ENCODE results near the gene BRD3.

Gene BRD3

DNA sequence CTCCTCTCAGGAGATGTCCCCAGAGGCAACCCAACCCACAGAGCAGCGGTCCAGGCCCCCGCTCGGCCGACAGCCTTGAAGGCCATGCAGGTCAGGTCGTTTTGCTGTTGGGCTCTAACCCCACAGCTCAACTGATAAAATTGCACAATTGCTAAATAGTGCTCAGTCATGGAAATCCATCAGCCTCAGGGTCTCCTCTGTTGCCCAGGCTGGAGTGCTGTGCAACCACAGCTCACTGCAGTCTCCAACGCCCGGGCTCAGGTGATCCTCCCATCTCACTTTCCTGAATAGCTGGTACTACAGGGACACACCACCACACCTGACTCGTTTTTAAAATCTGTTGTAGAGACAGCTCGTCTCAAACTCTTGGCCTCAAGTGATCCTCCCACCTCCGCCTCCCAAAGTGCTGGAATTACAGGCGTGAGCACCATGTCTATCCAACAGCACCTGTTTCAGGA, 24.3 kb downstream of the BRD3 start:
- no peaks in the 10 kb centered on the region for H3K27me3 Mint-ChIP-seq
- DNase-seq (ENCODE audit: low spot score in 2 of 2), result no peak
- H3K4me1 Mint-ChIP-seq, result no peaks in the 10 kb centered on the region
- peaks cover 8% of the 10 kb centered on the region for H3K9me3 Mint-ChIP-seq
- ATAC-seq (ENCODE audit: low read depth), result no peak
- no peak overlapping the region for H3K27ac Mint-ChIP-seq
- H3K4me3 Mint-ChIP-seq, result no peak overlapping the region
- H3K36me3 Mint-ChIP-seq, result peaks cover 25% of the 10 kb centered on the region

GRCh38 chr9:134041649-134041962, 26.2 kb downstream of the BRD3 start:
- no peaks in the 10 kb centered on the region for H3K4me1 Mint-ChIP-seq
- H3K9me3 Mint-ChIP-seq, result peaks cover 8% of the 10 kb centered on the region
- ATAC-seq (ENCODE audit: low read depth) (no peak), DNase-seq (ENCODE audit: low spot score in 2 of 2) (no peak)
- no peaks in the 10 kb centered on the region for H3K27me3 Mint-ChIP-seq
- peaks cover 32% of the 10 kb centered on the region for H3K36me3 Mint-ChIP-seq
- no peak overlapping the region for H3K27ac Mint-ChIP-seq
- H3K4me3 Mint-ChIP-seq, result no peak overlapping the region

DNA sequence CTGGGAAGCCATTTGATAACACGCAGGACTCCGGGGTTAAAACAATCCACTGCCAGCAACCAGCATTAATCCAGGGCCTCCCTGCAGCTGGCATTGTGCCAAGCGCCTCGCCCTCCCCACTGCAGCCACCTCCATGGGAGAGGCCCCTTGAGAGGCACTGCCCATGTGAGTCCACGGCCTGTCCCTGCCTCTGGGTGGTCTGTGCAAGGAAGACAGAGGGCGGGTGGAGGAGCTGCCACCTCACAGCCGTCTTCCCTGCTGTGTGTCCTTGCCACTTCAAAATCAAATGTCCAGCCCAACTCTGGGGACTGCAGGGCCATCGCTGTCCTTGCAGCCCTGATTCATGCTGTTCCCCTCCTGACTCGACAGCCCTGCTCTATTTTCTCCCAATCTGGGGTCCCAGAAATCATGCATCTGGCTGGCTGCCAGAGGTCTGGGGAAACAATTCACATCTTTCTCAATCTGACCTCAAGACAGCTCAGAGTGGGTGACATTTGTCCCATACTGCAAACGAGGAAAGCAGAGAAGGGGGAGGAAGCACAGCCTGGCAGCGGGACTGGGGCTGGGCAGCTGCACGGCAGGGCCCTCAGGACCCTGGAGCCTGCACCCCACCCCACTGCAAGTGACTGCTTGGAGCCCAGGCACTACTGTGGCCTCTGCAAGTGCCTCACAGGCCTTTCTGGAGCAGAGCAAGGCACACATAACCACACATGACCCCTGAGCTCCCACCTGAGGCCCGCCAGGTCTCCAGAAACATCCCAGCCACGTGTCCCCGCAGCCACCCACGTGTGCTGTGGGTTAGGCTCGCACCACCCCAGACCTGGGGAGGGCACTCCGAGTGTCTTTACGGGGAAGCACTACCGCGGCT, 26.8 kb downstream of the BRD3 start:
- Mint-ChIP-seq H3K4me3 (no peak overlapping the region), H3K27ac (no peak overlapping the region), H3K4me1 (no peaks in the 10 kb centered on the region), H3K9me3 (peaks cover 8% of the 10 kb centered on the region), H3K27me3 (no peaks in the 10 kb centered on the region), H3K36me3 (peaks cover 37% of the 10 kb centered on the region)
- ATAC-seq (ENCODE audit: low read depth), result no peak
- no peak for DNase-seq (ENCODE audit: low spot score in 2 of 2)

- H3K27ac Mint-ChIP-seq, result no peak overlapping the region
- H3K9me3 Mint-ChIP-seq, result peaks cover 8% of the 10 kb centered on the region
- no peak overlapping the region for H3K4me3 Mint-ChIP-seq
- peaks cover 39% of the 10 kb centered on the region for H3K36me3 Mint-ChIP-seq
- no peaks in the 10 kb centered on the region for H3K27me3 Mint-ChIP-seq
- no peak for ATAC-seq (ENCODE audit: low read depth)
- DNase-seq (ENCODE audit: low spot score in 2 of 2), result no peak
- H3K4me1 Mint-ChIP-seq, result no peaks in the 10 kb centered on the region
These were observed 27.7 kb downstream of the BRD3 start for GRCh38 chr9:134040176-134040565.

GRCh38 chr9:134039386-134040175, 28.2 kb downstream of the BRD3 start:
- peaks cover 39% of the 10 kb centered on the region for H3K36me3 Mint-ChIP-seq
- peaks cover 8% of the 10 kb centered on the region for H3K9me3 Mint-ChIP-seq
- no peak for DNase-seq (ENCODE audit: low spot score in 2 of 2)
- no peak overlapping the region for H3K4me3 Mint-ChIP-seq
- ATAC-seq (ENCODE audit: low read depth), result no peak
- H3K27me3 Mint-ChIP-seq, result no peaks in the 10 kb centered on the region
- H3K4me1 Mint-ChIP-seq, result no peaks in the 10 kb centered on the region
- H3K27ac Mint-ChIP-seq, result peak overlapping the region; percentile 62

- Mint-ChIP-seq H3K36me3 (peaks cover 43% of the 10 kb centered on the region), H3K4me1 (no peaks in the 10 kb centered on the region), H3K9me3 (peaks cover 8% of the 10 kb centered on the region), H3K27ac (no peak overlapping the region), H3K4me3 (no peak overlapping the region), H3K27me3 (no peaks in the 10 kb centered on the region)
- DNase-seq (ENCODE audit: low spot score in 2 of 2) (no peak), ATAC-seq (ENCODE audit: low read depth) (no peak)
These were observed 30.2 kb downstream of the BRD3 start for GRCh38 chr9:134037641-134038040.

- H3K9me3 Mint-ChIP-seq, result peaks cover 8% of the 10 kb centered on the region
- DNase-seq (ENCODE audit: low spot score in 2 of 2), result no peak
- peaks cover 40% of the 10 kb centered on the region for H3K36me3 Mint-ChIP-seq
- H3K27me3 Mint-ChIP-seq, result no peaks in the 10 kb centered on the region
- no peak for ATAC-seq (ENCODE audit: low read depth)
- H3K27ac Mint-ChIP-seq, result no peak overlapping the region
- H3K4me3 Mint-ChIP-seq, result no peak overlapping the region
- H3K4me1 Mint-ChIP-seq, result no peaks in the 10 kb centered on the region
These were observed 31.7 kb downstream of the BRD3 start for GRCh38 chr9:134036130-134036529.

DNA sequence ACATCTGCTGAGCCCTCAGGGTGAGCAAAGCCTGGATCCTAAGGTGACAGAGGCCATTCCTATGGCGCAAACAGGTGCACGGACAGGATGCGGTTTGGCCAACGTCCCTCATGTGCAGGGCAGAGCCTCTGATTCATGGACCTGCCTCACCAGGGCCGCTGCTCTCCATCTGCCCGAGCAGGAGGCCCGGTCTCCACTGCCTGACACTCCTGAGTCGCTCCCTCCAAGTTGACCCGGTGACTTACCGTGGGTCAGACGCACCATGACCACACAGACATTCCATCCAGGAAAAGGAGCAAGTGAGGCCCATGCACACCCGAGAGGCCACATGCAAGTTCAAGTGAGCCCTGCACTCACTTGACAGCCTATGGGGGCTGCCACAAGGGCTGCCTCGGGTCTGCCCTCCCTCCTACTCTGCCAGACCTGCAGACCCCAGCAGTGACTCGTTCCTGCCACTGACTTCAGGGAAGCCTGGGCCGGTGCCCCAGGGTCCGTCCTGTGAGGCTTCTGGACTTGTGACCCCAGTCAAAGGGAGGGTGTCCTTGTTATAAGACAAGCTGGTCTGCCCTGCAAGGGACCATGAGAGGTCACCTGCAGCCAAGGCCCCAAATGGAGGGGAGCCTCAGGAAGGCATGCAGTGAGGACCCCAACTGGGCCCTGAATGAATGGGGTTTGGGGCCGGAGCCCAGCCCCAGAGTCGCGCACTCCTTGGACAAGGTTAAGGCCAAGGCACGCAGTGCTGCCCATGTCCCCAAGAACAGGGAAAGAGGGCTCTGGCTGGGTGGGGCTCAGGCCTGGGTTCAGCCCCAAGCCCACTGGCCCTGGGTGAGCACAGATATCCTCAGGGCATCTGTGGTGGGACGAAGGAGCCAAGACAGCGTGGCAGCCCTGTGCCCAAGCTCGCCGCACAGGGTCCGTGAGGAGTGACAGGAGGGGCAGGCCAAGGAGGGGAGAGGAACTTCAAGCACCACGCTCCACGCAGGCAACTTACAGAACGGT, 32.5 kb downstream of the BRD3 start:
- Mint-ChIP-seq H3K27me3 (no peaks in the 10 kb centered on the region), H3K36me3 (peaks cover 38% of the 10 kb centered on the region), H3K27ac (no peak overlapping the region), H3K9me3 (peaks cover 8% of the 10 kb centered on the region), H3K4me3 (no peak overlapping the region), H3K4me1 (no peaks in the 10 kb centered on the region)
- DNase-seq (ENCODE audit: low spot score in 2 of 2) (no peak), ATAC-seq (ENCODE audit: low read depth) (no peak)

DNA sequence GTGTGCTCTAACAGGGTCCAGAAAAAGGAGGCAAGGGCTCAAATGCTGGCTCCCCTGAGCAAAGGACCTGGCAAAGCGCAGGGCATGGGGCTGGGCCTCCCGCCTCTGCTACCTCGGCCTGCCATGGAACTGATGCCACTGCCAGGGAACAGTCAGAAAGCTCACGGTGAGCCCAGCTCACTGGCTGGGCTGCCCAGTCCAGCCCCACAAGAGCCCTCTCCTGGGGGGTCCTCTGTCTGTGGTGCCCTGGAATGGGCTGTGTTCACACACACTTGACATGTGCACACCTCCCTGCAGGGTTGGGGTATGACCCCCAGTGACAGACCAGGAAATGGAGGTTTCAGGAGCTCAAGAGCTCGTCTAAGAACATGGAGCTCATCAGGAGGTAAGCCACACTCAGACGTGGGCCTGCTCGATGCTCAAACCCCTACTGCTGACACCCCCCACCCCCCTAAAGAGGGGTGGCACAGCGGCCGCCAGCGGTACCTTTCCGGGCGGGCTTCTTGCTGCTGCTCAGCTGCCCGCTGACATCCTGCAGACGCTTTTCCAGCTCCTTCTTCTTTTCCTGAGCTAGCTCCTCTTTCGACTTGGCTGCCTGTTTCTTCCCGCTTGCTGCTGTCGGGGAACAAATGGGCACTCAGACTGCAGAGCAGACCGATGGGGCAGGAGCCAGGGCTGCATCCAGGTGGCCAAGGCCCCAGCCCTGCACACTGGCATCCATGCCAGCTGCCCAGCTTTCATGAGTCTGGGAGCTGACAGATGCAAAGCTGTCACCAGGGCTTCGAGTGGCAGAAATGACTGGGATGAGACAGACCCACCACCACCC, 33.4 kb downstream of the BRD3 start:
- Mint-ChIP-seq H3K36me3 (peaks cover 30% of the 10 kb centered on the region), H3K4me3 (no peak overlapping the region), H3K27ac (no peak overlapping the region), H3K4me1 (no peaks in the 10 kb centered on the region), H3K27me3 (no peaks in the 10 kb centered on the region), H3K9me3 (peaks cover 6% of the 10 kb centered on the region)
- no peak for ATAC-seq (ENCODE audit: low read depth)
- no peak for DNase-seq (ENCODE audit: low spot score in 2 of 2)

DNA sequence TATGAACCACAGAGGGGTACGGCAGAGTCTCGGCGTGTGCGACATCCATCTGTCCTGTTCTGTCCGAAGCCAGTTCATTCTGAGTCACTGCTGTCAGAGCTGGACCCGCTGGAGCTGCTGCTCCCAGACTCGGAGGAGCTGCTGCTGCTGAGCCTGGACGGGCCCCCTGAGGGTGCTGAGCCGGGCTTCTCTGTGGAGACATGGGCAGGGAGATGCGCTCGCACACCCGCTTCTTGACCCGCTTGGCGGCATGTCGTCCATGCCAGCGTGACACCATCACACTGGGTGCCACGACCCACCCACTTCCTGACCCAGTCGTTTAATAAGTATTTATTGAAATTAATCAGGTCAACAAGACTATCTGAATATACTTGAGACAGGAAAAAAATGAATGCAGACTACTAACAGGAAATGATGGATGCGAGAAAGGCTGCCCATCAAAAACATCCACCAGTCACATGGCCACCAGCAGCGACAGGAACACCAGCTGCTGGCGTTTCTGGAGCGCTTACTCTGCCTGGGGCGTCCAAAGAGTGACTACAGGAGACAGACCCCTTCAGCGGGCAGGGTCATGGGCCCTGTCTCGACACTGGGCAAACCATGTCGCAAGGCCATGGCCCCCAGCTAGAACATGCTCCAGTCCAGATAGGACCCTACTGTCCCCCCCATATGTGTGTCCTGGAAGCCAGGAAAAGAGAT, 34.2 kb downstream of the BRD3 start:
- no peak overlapping the region for H3K4me3 Mint-ChIP-seq
- peaks cover 23% of the 10 kb centered on the region for H3K36me3 Mint-ChIP-seq
- H3K27ac Mint-ChIP-seq, result no peak overlapping the region
- ATAC-seq (ENCODE audit: low read depth) (no peak), DNase-seq (ENCODE audit: low spot score in 2 of 2) (no peak)
- H3K4me1 Mint-ChIP-seq, result no peaks in the 10 kb centered on the region
- no peaks in the 10 kb centered on the region for H3K27me3 Mint-ChIP-seq
- no peaks in the 10 kb centered on the region for H3K9me3 Mint-ChIP-seq

- H3K27ac Mint-ChIP-seq, result no peak overlapping the region
- no peaks in the 10 kb centered on the region for H3K4me1 Mint-ChIP-seq
- DNase-seq (ENCODE audit: low spot score in 2 of 2), result no peak
- H3K9me3 Mint-ChIP-seq, result no peaks in the 10 kb centered on the region
- no peaks in the 10 kb centered on the region for H3K27me3 Mint-ChIP-seq
- no peak for ATAC-seq (ENCODE audit: low read depth)
- peaks cover 19% of the 10 kb centered on the region for H3K36me3 Mint-ChIP-seq
- no peak overlapping the region for H3K4me3 Mint-ChIP-seq
These were observed 35.2 kb downstream of the BRD3 start for GRCh38 chr9:134032456-134033222.

DNA sequence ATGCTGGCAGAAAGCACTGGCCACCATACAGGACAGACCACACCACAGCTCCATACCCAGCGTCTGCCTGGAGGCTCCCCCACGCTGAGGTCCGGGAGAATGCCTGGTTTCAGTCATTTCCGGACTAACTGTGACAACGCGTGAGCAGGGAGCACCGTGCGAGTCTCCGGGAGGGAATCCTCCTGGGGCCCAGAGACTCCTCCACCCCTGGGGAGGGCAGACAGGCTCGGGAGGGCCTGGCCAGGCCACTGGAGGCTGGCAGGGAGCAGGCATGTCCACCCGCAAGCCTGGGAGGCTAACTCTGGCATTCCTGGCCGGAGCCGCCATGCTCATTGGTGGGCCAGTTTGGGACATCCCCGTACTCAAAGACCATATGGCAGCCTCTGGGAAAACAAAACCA, 36.0 kb downstream of the BRD3 start:
- H3K27ac Mint-ChIP-seq, result no peak overlapping the region
- ATAC-seq (ENCODE audit: low read depth) (no peak), DNase-seq (ENCODE audit: low spot score in 2 of 2) (no peak)
- H3K4me1 Mint-ChIP-seq, result peaks cover 1% of the 10 kb centered on the region
- H3K36me3 Mint-ChIP-seq, result peaks cover 16% of the 10 kb centered on the region
- no peak overlapping the region for H3K4me3 Mint-ChIP-seq
- H3K27me3 Mint-ChIP-seq, result no peaks in the 10 kb centered on the region
- no peaks in the 10 kb centered on the region for H3K9me3 Mint-ChIP-seq

Data from memory B cell (primary cell).